CD4-positive, alpha-beta memory T cell (primary cell): ENCODE data around the gene PNLIPRP2. TPM values are rescaled to one million over a fixed set of nuclear protein-coding genes. Genes with fewer than 3 reads are reported as not detected.

ENCODE experiments used
- CTCF ChIA-PET: fragments of 350-600 bp; sonication (Branson Sonifier 250); formaldehyde crosslinking; loops from one replicate; lab custom pipeline; 2021; ENCODE audit warnings: inconsistent platforms; ENCODE audit not compliant: partially characterized antibody; lab: Charles Lee
- POLR2A ChIA-PET: fragments of 350-600 bp; sonication (Branson Sonifier 250); formaldehyde crosslinking; loops from one replicate; lab custom pipeline; 2021; ENCODE audit not compliant: partially characterized antibody; lab: Charles Lee
- DNase-seq, 5 donors: peaks; one replicate each; pipeline versions ENCODE4 v3.0.0 to v3.0.0-alpha.2; 2020 to 2022; ENCODE audit warnings: mixed read lengths in 1 of 5
- H3K27ac ChIP-seq: one replicate; pipeline ENCODE4 v1.7.0; 2013; ENCODE audit warnings: low read depth, low read length
- H3K27me3 ChIP-seq: 2 replicates; pipeline ENCODE4 v1.7.0; 2013; ENCODE audit warnings: mild to moderate bottlenecking, low read length, moderate library complexity; ENCODE audit not compliant: insufficient read depth
- H3K36me3 ChIP-seq: 2 replicates; pipeline ENCODE4 v1.7.0; 2013; ENCODE audit warnings: mild to moderate bottlenecking, low read length, moderate library complexity; ENCODE audit not compliant: insufficient read depth
- H3K4me1 ChIP-seq: 2 replicates; pipeline ENCODE4 v1.7.0; 2013; ENCODE audit warnings: mild to moderate bottlenecking, low read length, moderate library complexity; ENCODE audit not compliant: insufficient read depth
- H3K4me3 ChIP-seq, 2 donors: one replicate each; pipeline ENCODE4 v1.7.0; 2013; ENCODE audit warnings: low read length in 2 of 2, mild to moderate bottlenecking in 1 of 2
- H3K9me3 ChIP-seq, 2 donors: one replicate each; pipeline ENCODE4 v1.7.0; 2013; ENCODE audit warnings: low read length in 2 of 2, control low read depth in 1 of 2; ENCODE audit not compliant: control insufficient read depth in 1 of 2
- H3K27ac Mint-ChIP-seq, 7 donors: one replicate each; pipeline ENCODE4 v1.8.0; 2020 to 2021; ENCODE audit warnings: mixed read lengths in 7 of 7, mild to moderate bottlenecking in 6 of 7, inconsistent platforms in 3 of 7, moderate library complexity in 3 of 7
- H3K27me3 Mint-ChIP-seq, 2 donors: one replicate each; pipeline ENCODE4 v1.8.0; 2020 to 2021; ENCODE audit warnings: mixed read lengths in 2 of 2
- H3K36me3 Mint-ChIP-seq, 2 donors: one replicate each; pipeline ENCODE4 v1.8.0; 2020 to 2021; ENCODE audit warnings: mixed read lengths in 2 of 2, inconsistent platforms in 1 of 2, mild to moderate bottlenecking in 1 of 2
- H3K4me1 Mint-ChIP-seq, 4 donors: one replicate each; pipeline ENCODE4 v1.8.0; 2020 to 2021; ENCODE audit warnings: mixed read lengths in 4 of 4, mild to moderate bottlenecking in 1 of 4
- H3K4me3 Mint-ChIP-seq, 8 donors: one replicate each; pipeline ENCODE4 v1.8.0; 2020 to 2021; ENCODE audit warnings: mixed read lengths in 8 of 8, mild to moderate bottlenecking in 7 of 8, moderate library complexity in 6 of 8, inconsistent platforms in 3 of 8
- H3K9me3 Mint-ChIP-seq, 8 donors: one replicate each; pipeline ENCODE4 v1.8.0; 2020 to 2021; ENCODE audit warnings: mixed read lengths in 8 of 8, mild to moderate bottlenecking in 5 of 8, inconsistent platforms in 3 of 8, moderate library complexity in 1 of 8
- intact Hi-C: fragments of 100-400 bp; cut with micrococcal nuclease; formaldehyde crosslinking; loops from one replicate; pipeline ENCODE4 v1.15.1; 2023
- polyA plus RNA-seq, 2 donors: library from polyadenylated mRNA; unstranded; fragments of 300-500 nt; fragmentation: Illumina TruSeq; gene quantifications; one replicate each; pipeline ENCODE4 v1.2.3, GENCODE V29; 2021
- total RNA-seq, 2 experiments: library from RNA; stranded (reverse); gene quantifications; one replicate each; pipeline ENCODE4 v1.2.3, GENCODE V29; 2021

The PNLIPRP2 gene
- total RNA-seq (not detected), polyA plus RNA-seq (not detected)

DNA sequence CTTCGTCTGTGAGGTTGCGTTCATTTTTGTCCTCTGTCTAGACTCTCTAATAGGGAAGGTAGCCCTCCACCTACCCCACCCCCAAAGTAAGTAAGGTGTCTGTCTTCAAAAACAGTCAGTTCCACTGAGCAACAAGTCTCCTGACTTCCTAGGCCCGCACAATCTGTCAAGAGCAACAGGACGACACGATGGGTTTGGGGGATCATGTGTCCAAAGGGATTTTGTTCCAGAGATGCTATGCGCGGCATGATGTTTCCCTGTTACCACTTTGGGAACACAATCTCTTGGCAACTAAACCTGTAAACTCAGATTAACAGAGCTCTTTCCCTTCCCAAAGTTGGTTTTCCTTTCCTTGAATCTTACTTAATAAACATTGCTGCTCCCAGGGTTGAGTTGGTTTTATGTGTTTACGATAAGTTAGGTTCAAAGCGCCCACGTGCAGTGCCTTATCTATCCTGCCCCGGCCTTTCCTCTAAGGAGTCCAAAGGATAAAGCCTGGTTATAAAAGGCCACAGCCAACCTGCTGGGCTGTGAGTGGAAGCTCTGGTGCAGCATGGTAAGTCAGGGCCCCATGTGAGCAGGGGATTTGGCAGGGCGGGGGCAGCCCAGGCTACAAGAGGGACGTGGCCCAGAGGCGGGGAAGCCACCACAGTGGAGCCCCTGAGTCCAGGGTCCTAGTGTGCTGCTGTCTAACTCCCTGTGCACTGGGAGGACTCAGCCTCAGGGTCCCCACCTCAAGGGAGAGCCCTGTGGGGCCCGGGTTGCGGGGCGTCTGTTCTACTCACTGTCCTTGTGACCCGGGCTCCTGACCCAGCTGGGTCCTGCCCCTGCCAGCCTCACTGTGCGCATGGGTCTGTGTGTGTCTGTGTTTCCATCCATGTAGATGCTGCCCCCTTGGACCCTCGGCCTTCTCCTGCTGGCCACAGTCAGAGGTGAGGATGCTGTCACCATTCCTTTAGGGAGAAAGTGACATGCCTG is at the start of gene PNLIPRP2:
Gene PNLIPRP2 (plus strand): TSS at position 531 of the 978 bp plus-strand sequence.
- H3K27ac Mint-ChIP-seq = no peak within 1 kb of the TSS
- H3K27me3 Mint-ChIP-seq = peaks cover 1 to 2% of the 10 kb centered on the region in 2 donors
- no peaks in the 10 kb centered on the region for H3K4me1 Mint-ChIP-seq
- Histone ChIP-seq H3K27me3 (no peaks in the 10 kb centered on the region), H3K4me3 (no peak within 1 kb of the TSS), H3K27ac (no peak within 1 kb of the TSS), H3K9me3 (no peaks in the 10 kb centered on the region), H3K36me3 (no peaks in the 10 kb centered on the region), H3K4me1 (no peaks in the 10 kb centered on the region)
- no peak within 1 kb of the TSS for H3K4me3 Mint-ChIP-seq
- DNase-seq = no peak
- no peaks in the 10 kb centered on the region for H3K36me3 Mint-ChIP-seq
- ChIA-PET POLR2A (no interaction called here), CTCF (no interaction called here)
- intact Hi-C loops = no loop called here
- peaks cover 0 to 4% (median 0%) of the 10 kb centered on the region in 8 donors for H3K9me3 Mint-ChIP-seq

DNA sequence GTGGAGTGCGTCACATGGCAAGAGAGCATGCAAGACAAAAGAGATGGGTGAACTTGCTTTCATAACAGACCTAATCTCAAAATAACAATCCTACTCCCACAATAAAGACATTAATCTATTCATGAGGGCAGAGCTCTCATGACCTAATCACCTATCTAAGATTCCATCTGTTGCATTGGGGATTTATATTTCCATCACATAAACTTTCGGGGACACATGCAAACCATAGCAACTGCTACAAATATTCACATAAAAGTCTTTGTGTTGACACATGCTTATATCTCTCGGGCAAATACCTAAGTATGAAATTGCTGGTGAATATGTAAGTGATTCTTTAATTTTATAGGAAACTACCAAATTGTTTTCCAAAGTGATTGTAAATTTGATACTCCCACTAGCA is 46.0 kb upstream of the PNLIPRP2 start:
- Mint-ChIP-seq H3K9me3 (peaks cover 0 to 7% (median 3%) of the 10 kb centered on the region in 8 donors), H3K36me3 (no peaks in the 10 kb centered on the region), H3K4me1 (peaks cover 0 to 2% (median 0%) of the 10 kb centered on the region in 4 donors), H3K27me3 (peaks cover 0 to 2% of the 10 kb centered on the region in 2 donors), H3K4me3 (no peak overlapping the region), H3K27ac (no peak overlapping the region)
- Histone ChIP-seq H3K4me3 (no peak overlapping the region), H3K27me3 (no peaks in the 10 kb centered on the region), H3K4me1 (no peaks in the 10 kb centered on the region), H3K9me3 (no peaks in the 10 kb centered on the region), H3K36me3 (no peaks in the 10 kb centered on the region), H3K27ac (no peak overlapping the region)
- CTCF ChIA-PET = no interaction called here
- POLR2A ChIA-PET = no interaction called here
- intact Hi-C loops = no loop called here
- DNase-seq = no peak

- Mint-ChIP-seq H3K4me1 (no peaks in the 10 kb centered on the region), H3K4me3 (no peak overlapping the region), H3K9me3 (peaks cover 0 to 3% (median 0%) of the 10 kb centered on the region in 8 donors), H3K27me3 (peaks cover 0 to 1% of the 10 kb centered on the region in 2 donors), H3K36me3 (no peaks in the 10 kb centered on the region), H3K27ac (no peak overlapping the region)
- POLR2A ChIA-PET = no interaction called here
- Histone ChIP-seq H3K4me3 (no peak overlapping the region), H3K27me3 (no peaks in the 10 kb centered on the region), H3K9me3 (no peaks in the 10 kb centered on the region), H3K27ac (no peak overlapping the region), H3K4me1 (no peaks in the 10 kb centered on the region), H3K36me3 (no peaks in the 10 kb centered on the region)
- intact Hi-C loops = no loop called here
- DNase-seq = no peak
- CTCF ChIA-PET = no interaction called here
These were observed 32.7 kb upstream of the PNLIPRP2 start for GRCh38 chr10:116587878-116588591.

- Mint-ChIP-seq H3K9me3 (peaks cover 0 to 3% (median 0%) of the 10 kb centered on the region in 8 donors), H3K27ac (no peak overlapping the region), H3K4me1 (no peaks in the 10 kb centered on the region), H3K36me3 (no peaks in the 10 kb centered on the region), H3K27me3 (peaks cover 0 to 1% of the 10 kb centered on the region in 2 donors), H3K4me3 (no peak overlapping the region)
- POLR2A ChIA-PET = no interaction called here
- intact Hi-C loops = no loop called here
- Histone ChIP-seq H3K36me3 (no peaks in the 10 kb centered on the region), H3K4me1 (no peaks in the 10 kb centered on the region), H3K9me3 (no peaks in the 10 kb centered on the region), H3K27ac (no peak overlapping the region), H3K27me3 (no peaks in the 10 kb centered on the region), H3K4me3 (no peak overlapping the region)
- CTCF ChIA-PET = no interaction called here
- DNase-seq = no peak
These were observed 31.8 kb upstream of the PNLIPRP2 start for GRCh38 chr10:116588995-116589394.

DNA sequence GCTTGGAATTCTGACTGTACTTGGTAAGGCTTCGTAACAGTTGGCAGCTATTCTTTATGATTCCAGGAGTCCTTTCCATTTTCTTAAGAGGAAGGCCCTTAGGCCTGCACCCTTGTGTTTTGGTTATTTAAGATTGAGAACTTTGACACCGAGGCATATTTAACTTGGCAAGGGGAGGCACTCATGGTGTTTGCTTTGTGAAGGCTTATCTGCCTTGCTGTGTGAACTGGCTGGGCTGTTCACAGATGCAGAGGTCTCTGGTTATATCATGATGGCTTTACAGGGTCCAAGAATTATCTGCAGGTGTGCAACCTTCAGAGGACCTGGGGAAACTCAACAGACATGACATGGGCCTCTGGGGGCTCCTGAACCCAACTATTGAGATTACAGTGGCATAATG is 30.8 kb upstream of the PNLIPRP2 start:
- Histone ChIP-seq H3K27me3 (no peaks in the 10 kb centered on the region), H3K9me3 (no peaks in the 10 kb centered on the region), H3K4me1 (no peaks in the 10 kb centered on the region), H3K27ac (no peak overlapping the region), H3K4me3 (no peak overlapping the region), H3K36me3 (no peaks in the 10 kb centered on the region)
- H3K27ac Mint-ChIP-seq = no peak overlapping the region
- intact Hi-C loops = no loop called here
- H3K27me3 Mint-ChIP-seq = peaks cover 0 to 1% of the 10 kb centered on the region in 2 donors
- CTCF ChIA-PET = no interaction called here
- no peaks in the 10 kb centered on the region for H3K4me1 Mint-ChIP-seq
- peaks cover 0 to 3% (median 0%) of the 10 kb centered on the region in 8 donors for H3K9me3 Mint-ChIP-seq
- DNase-seq = no peak
- no peak overlapping the region for H3K4me3 Mint-ChIP-seq
- H3K36me3 Mint-ChIP-seq = no peaks in the 10 kb centered on the region
- POLR2A ChIA-PET = no interaction called here

DNA sequence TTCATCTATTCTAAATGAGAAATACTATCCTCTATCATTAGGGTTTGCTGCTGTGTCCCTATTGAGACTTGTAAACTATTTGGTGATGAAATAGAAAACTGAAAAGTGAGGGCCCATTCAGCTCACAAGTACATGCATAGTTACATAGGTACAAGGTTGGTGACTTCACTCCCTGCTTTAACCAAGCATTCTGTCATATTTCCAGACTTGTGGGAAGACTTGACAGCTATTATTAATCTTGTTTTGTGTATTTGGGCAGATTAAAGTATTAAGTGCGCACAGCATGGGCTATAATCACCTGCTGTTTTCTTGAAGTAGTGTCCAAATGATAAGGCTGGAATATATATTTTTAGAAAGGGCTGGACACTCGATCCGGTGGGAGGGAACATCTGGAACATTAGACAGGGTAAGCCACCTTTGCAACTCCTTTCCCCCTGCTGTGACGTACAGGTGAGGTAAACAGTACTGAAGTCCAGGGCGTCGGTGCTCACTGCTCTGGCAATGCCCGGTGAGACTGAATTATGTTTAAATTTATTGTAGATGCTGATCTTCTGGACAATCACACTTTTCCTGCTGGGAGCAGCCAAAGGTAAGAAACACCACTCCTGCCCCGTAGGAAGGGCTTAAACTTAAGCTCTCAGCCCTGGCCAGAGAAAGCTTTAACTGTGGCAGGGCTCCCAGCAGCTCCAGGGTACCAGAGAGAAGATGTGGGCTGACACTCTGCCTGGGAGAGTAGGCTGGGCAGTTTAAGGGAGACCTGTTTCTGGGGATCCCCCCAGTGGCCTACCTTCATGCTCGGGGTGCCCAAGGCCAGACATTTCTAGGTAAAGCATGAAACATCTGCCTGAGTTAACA is 29.9 kb upstream of the PNLIPRP2 start, which contains the start of gene PNLIPRP1:
Gene PNLIPRP1 (plus strand): TSS at position 370 of the 855 bp plus-strand sequence. CDS start 171 bp downstream, at position 541.
- Mint-ChIP-seq H3K36me3 (no peaks in the 10 kb centered on the region), H3K27me3 (peaks cover 0 to 1% of the 10 kb centered on the region in 2 donors), H3K27ac (no peak within 1 kb of the TSS), H3K4me3 (no peak within 1 kb of the TSS), H3K9me3 (peaks cover 0 to 3% (median 0%) of the 10 kb centered on the region in 8 donors), H3K4me1 (no peaks in the 10 kb centered on the region)
- ChIA-PET POLR2A (no interaction called here), CTCF (no interaction called here)
- Histone ChIP-seq H3K4me3 (no peak within 1 kb of the TSS), H3K27ac (no peak within 1 kb of the TSS), H3K36me3 (no peaks in the 10 kb centered on the region), H3K4me1 (no peaks in the 10 kb centered on the region), H3K27me3 (no peaks in the 10 kb centered on the region), H3K9me3 (no peaks in the 10 kb centered on the region)
- DNase-seq = no peak
- intact Hi-C loops = no loop called here
